Activated T-cell treated with anti-CD3 and anti-CD28 coated beads, Interleukin-2, amount 50 U/mL, for 72 hours (primary cell): ENCODE results near the gene GSE1. TPM values are rescaled to one million over a fixed set of nuclear protein-coding genes. Genes with fewer than 3 reads are reported as not detected.

Experiments
- ATAC-seq, 2 donors: fragments of 150-1000 bp; cut with Tn5 transposase; replicated peaks in 1 of 2; 2 replicates each; pipeline ENCODE4 v1.10.0; 2021; ENCODE audit warnings: moderate library complexity in 2 of 2, mild to moderate bottlenecking in 1 of 2
- DNase-seq, 2 donors: peaks; one replicate each; pipeline ENCODE4 v3.0.0; 2021 to 2022; ENCODE audit warnings: mixed read lengths in 1 of 2
- H3K27ac Mint-ChIP-seq: one replicate; pipeline ENCODE4 v1.8.0; 2022; ENCODE audit warnings: mild to moderate bottlenecking, moderate library complexity, mixed read lengths
- H3K27me3 Mint-ChIP-seq: one replicate; pipeline ENCODE4 v1.8.0; 2022; ENCODE audit warnings: low read depth, mixed read lengths
- H3K36me3 Mint-ChIP-seq, 2 donors: one replicate each; pipeline ENCODE4 v1.8.0; 2022; ENCODE audit warnings: mixed read lengths in 2 of 2, mild to moderate bottlenecking in 1 of 2; ENCODE audit not compliant: insufficient read depth in 2 of 2
- H3K4me1 Mint-ChIP-seq: one replicate; pipeline ENCODE4 v1.8.0; 2022; ENCODE audit warnings: low read depth, mixed read lengths
- H3K4me3 Mint-ChIP-seq, 2 donors: one replicate each; pipeline ENCODE4 v1.8.0; 2022; ENCODE audit warnings: mild to moderate bottlenecking in 2 of 2, mixed read lengths in 2 of 2, moderate library complexity in 2 of 2
- H3K9me3 Mint-ChIP-seq, 2 donors: one replicate each; pipeline ENCODE4 v1.8.0; 2022; ENCODE audit warnings: mixed read lengths in 2 of 2
- total RNA-seq, 2 donors: library from RNA; stranded (reverse); gene quantifications; one replicate each; pipeline ENCODE4 v1.2.3, GENCODE V29; 2022

GSE1 gene
- total RNA-seq, 2 donors from 2014 or later = 26.7 to 30.9 TPM

GRCh38 chr16:85642762-85643358, 29.7 kb downstream of the GSE1 start:
- Mint-ChIP-seq H3K27ac (no peak overlapping the region), H3K4me1 (peaks cover 13% of the 10 kb centered on the region), H3K9me3 (no peaks in the 10 kb centered on the region), H3K4me3 (no peak overlapping the region), H3K27me3 (no peaks in the 10 kb centered on the region), H3K36me3 (no peaks in the 10 kb centered on the region)
- DNase-seq = no peak
- no peak for ATAC-seq

GRCh38 chr16:85643631-85644030, 30.5 kb downstream of the GSE1 start:
- DNase-seq = no peak
- Mint-ChIP-seq H3K4me3 (no peak overlapping the region), H3K27ac (no peak overlapping the region), H3K4me1 (peaks cover 13% of the 10 kb centered on the region), H3K9me3 (no peaks in the 10 kb centered on the region), H3K27me3 (no peaks in the 10 kb centered on the region), H3K36me3 (no peaks in the 10 kb centered on the region)
- ATAC-seq = no peak

- DNase-seq (no peak), ATAC-seq (no peak)
- Mint-ChIP-seq H3K4me1 (peaks cover 13% of the 10 kb centered on the region), H3K27me3 (no peaks in the 10 kb centered on the region), H3K9me3 (no peaks in the 10 kb centered on the region), H3K27ac (no peak overlapping the region), H3K4me3 (no peak overlapping the region), H3K36me3 (no peaks in the 10 kb centered on the region)
Measured at GRCh38 chr16:85644093-85644712, 31.1 kb downstream of the GSE1 start.

DNA sequence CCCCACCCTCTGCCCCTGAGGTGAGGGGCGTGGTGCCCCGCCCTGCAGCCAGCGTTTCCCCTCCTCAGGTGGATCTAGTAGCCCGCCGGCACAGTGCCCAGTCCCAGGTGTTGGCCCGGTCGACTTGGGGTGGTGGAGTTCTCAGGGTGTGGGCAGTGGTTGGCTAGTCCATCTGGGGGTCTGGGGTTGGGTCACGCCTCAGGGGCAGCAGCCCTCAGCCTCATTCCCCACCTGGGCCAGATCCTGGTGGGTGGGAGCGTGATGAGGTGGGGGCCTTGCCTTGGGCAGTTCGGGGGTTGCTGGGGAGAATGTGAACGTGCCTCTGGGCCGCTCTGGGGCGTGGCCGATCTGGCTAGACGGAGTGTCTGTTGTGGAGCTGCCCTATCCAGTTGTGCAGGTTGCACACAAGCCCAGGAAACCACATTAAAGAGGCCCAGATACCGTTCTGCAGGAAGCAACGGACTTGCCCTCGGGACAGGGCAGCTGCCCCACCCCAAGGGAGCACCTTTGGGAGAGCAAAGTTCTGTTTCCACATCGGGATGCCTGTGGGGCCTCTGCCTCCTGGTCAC, 32.0 kb downstream of the GSE1 start:
- Mint-ChIP-seq H3K9me3 (no peaks in the 10 kb centered on the region), H3K4me1 (peaks cover 13% of the 10 kb centered on the region), H3K27me3 (no peaks in the 10 kb centered on the region), H3K27ac (no peak overlapping the region), H3K4me3 (no peak overlapping the region), H3K36me3 (no peaks in the 10 kb centered on the region)
- no peak for ATAC-seq
- no peak for DNase-seq

- no peak overlapping the region for H3K27ac Mint-ChIP-seq
- DNase-seq (no peak), ATAC-seq (no peak)
- H3K4me1 Mint-ChIP-seq = peaks cover 13% of the 10 kb centered on the region
- no peaks in the 10 kb centered on the region for H3K9me3 Mint-ChIP-seq
- H3K27me3 Mint-ChIP-seq = no peaks in the 10 kb centered on the region
- no peaks in the 10 kb centered on the region for H3K36me3 Mint-ChIP-seq
- no peak overlapping the region for H3K4me3 Mint-ChIP-seq
Measured at GRCh38 chr16:85646358-85646907, 33.3 kb downstream of the GSE1 start.

DNA sequence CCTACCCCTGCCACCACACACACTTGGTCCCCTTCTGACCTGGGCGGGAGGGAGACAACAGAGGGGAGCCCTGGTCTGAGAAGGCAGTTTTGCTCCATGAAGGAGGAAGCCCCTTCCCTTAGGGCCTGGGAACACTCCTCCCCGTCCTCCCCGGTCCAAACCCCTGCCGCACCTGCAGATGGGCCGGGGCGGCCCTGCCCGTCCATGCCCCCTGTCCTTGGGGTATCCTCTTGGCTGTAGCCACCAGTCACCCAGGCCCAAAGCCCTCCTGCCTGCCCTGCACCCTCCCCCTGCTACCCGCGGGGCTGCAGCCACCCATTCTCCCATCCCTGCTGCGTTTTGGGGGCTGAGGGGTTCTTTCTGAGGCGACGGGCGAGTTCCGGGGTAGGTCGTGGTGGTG, 33.9 kb downstream of the GSE1 start:
- ATAC-seq = no peak
- no peaks in the 10 kb centered on the region for H3K27me3 Mint-ChIP-seq
- no peak for DNase-seq
- H3K4me1 Mint-ChIP-seq = peaks cover 13% of the 10 kb centered on the region
- H3K27ac Mint-ChIP-seq = no peak overlapping the region
- H3K4me3 Mint-ChIP-seq = no peak overlapping the region
- H3K9me3 Mint-ChIP-seq = no peaks in the 10 kb centered on the region
- H3K36me3 Mint-ChIP-seq = no peaks in the 10 kb centered on the region

DNA sequence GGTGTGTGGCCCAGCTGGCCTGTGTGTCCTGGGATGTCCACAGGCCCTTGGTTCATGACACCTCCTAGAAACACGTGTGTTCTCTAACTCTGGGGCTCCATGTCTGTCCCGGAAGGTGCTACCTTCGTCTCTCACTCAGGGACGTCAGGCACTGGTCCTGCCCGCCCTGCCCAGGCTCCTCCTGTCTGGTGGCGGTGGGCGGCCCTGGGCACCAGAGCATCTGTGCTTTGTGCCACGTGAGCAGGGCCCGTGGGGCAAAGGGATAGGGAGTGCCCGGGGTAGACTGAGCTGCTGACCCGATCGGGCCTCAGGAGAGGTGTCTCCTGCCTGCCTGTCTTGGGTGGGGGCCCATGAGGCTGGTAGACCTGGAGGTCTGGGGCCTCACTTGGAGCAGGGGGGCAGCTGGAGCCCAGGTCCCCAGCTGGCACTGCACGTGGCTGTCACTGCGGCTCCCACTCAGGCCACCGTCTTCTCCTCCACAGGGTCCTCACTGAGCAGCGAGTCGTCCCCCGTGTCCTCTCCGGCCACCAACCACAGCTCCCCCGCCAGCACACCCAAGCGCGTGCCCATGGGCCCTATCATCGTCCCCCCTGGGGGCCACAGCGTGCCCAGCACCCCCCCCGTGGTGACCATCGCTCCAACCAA, 35.1 kb downstream of the GSE1 start:
- peaks cover 13% of the 10 kb centered on the region for H3K4me1 Mint-ChIP-seq

GRCh38 chr16:85648805-85649204, 35.7 kb downstream of the GSE1 start:
- Mint-ChIP-seq H3K9me3 (no peaks in the 10 kb centered on the region), H3K27me3 (no peaks in the 10 kb centered on the region), H3K27ac (no peak overlapping the region), H3K4me3 (no peak overlapping the region), H3K4me1 (peaks cover 13% of the 10 kb centered on the region), H3K36me3 (no peaks in the 10 kb centered on the region)
- DNase-seq (no peak), ATAC-seq (no peak)

More for the DNA sequence above, 35.1 kb downstream of the GSE1 start:
- no peak overlapping the region for H3K27ac Mint-ChIP-seq
- no peaks in the 10 kb centered on the region for H3K27me3 Mint-ChIP-seq
- DNase-seq (no peak), ATAC-seq (peak in 1 of 2 donors; percentile 8)
- no peaks in the 10 kb centered on the region for H3K9me3 Mint-ChIP-seq
- no peaks in the 10 kb centered on the region for H3K36me3 Mint-ChIP-seq
- no peak overlapping the region for H3K4me3 Mint-ChIP-seq

DNA sequence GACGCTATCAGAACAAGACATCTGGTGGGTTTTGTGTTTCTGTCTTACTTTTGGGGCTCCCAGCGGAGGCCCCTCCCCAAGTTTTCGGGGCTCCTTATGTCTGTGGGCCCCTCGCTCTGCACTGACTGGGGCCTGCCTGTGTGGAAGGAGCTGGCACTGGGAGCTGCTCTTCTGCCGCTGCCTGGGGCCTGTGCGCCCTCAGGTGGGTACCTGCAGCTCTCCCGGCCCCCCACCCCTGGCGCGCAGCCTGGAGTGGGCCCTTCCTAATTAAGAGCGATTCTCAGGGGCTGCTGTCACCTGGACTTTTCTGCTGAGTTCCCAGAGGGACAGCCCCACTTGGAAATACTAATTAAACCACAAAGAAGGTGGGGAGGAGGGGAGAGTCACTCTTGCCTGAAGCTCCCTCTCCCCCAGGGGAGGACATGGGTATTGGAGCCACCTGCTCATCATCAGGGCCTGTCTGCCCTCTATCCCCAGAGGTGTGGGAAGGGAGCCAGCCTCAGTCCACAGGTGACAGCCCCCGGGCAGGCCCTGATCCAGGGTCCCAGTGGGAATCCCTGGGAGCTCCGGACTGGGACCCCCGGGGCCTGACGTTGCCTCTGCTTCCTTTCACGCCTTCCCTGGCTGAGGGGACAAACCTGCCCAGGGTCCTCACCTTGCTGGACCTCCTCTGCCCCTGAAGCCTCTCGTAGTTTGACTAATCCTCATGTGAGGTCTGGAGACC, 36.5 kb downstream of the GSE1 start:
- no peaks in the 10 kb centered on the region for H3K27me3 Mint-ChIP-seq
- no peak overlapping the region for H3K4me3 Mint-ChIP-seq
- peaks cover 6% of the 10 kb centered on the region for H3K4me1 Mint-ChIP-seq
- no peaks in the 10 kb centered on the region for H3K9me3 Mint-ChIP-seq
- H3K36me3 Mint-ChIP-seq = no peaks in the 10 kb centered on the region
- DNase-seq (no peak), ATAC-seq (no peak)
- H3K27ac Mint-ChIP-seq = no peak overlapping the region

GRCh38 chr16:85650135-85650843, 37.2 kb downstream of the GSE1 start:
- no peaks in the 10 kb centered on the region for H3K9me3 Mint-ChIP-seq
- no peak for ATAC-seq
- H3K27ac Mint-ChIP-seq = no peak overlapping the region
- H3K36me3 Mint-ChIP-seq = no peaks in the 10 kb centered on the region
- no peak for DNase-seq
- no peaks in the 10 kb centered on the region for H3K27me3 Mint-ChIP-seq
- no peak overlapping the region for H3K4me3 Mint-ChIP-seq
- no peaks in the 10 kb centered on the region for H3K4me1 Mint-ChIP-seq

- no peak overlapping the region for H3K27ac Mint-ChIP-seq
- H3K4me1 Mint-ChIP-seq = no peaks in the 10 kb centered on the region
- no peak for ATAC-seq
- DNase-seq = no peak
- H3K9me3 Mint-ChIP-seq = no peaks in the 10 kb centered on the region
- H3K27me3 Mint-ChIP-seq = no peaks in the 10 kb centered on the region
- H3K36me3 Mint-ChIP-seq = peaks cover 0 to under 1% of the 10 kb centered on the region in 2 donors
- H3K4me3 Mint-ChIP-seq = no peak overlapping the region
Measured at GRCh38 chr16:85650844-85651628, 37.9 kb downstream of the GSE1 start.
